B cell (primary cell): ENCODE measurements around the gene CCR3. TPM values are rescaled to one million over a fixed set of nuclear protein-coding genes. Genes with fewer than 3 reads are reported as not detected.

Experiments
- ATAC-seq: fragments of 200-7000 bp; cut with Tn5 transposase; one replicate; pipeline ENCODE4 v1.10.0; 2021; ENCODE audit warnings: low read depth, mild to moderate bottlenecking, moderate number of reproducible peaks, moderate library complexity
- CTCF ChIA-PET: fragments of 350-600 bp; sonication (Branson Sonifier 250); formaldehyde crosslinking; loops from one replicate; lab custom pipeline; 2021; ENCODE audit warnings: antibody characterized with exemption, inconsistent platforms; lab: Charles Lee
- POLR2A ChIA-PET: fragments of 350-600 bp; sonication (Branson Sonifier 250); formaldehyde crosslinking; loops from one replicate; lab custom pipeline; 2021; ENCODE audit warnings: antibody characterized with exemption; lab: Charles Lee
- DNase-seq: peaks from one replicate; pipeline ENCODE4 v3.0.0; 2013
- H2AFZ ChIP-seq: 2 replicates; pipeline ENCODE4 v1.6.1; 2012; ENCODE audit warnings: mild to moderate bottlenecking, low read depth, low read length; ENCODE audit not compliant: insufficient read depth, poor library complexity, severe bottlenecking
- H3K27ac ChIP-seq, 2 donors: 1 replicate in 1 of 2; 2 replicates in 1 of 2; pipeline ENCODE4 v1.5.1; 2012 to 2013; ENCODE audit warnings: low read length in 2 of 2, mild to moderate bottlenecking in 2 of 2, moderate library complexity in 1 of 2
- H3K27me3 ChIP-seq, 4 experiments: fragments of 200-600 bp in 1 of 4; sonication (generic) in 1 of 4; replicated peaks in 1 of 4; 1 replicate in 2 of 4; 2 replicates in 2 of 4; pipeline versions ENCODE4 v1.6.1 to v1.7.0; 2013 to 2016; ENCODE audit warnings: low read length in 3 of 4, mild to moderate bottlenecking in 2 of 4, mixed read lengths in 1 of 4, moderate library complexity in 1 of 4; ENCODE audit not compliant: insufficient read depth in 4 of 4, control insufficient read depth in 3 of 4; ENCODE audit errors: control extremely low read depth in 1 of 4
- H3K36me3 ChIP-seq, 2 experiments: replicated peaks in 1 of 2; 1 replicate in 1 of 2; 2 replicates in 1 of 2; pipeline versions ENCODE4 v1.6.1 to v1.7.1; 2013; ENCODE audit warnings: low read length in 1 of 2; ENCODE audit not compliant: insufficient read depth in 2 of 2, control insufficient read depth in 1 of 2; ENCODE audit errors: control extremely low read depth in 1 of 2, extremely low read depth in 1 of 2
- H3K4me1 ChIP-seq, 2 donors: fragments of 200-600 bp in 1 of 2; sonication (generic) in 1 of 2; 1 replicate in 1 of 2; 2 replicates in 1 of 2; pipeline versions ENCODE4 v1.5.1 to v1.6.1; 2013 to 2017; ENCODE audit warnings: low read length in 2 of 2; ENCODE audit not compliant: control insufficient read depth in 2 of 2, insufficient read depth in 2 of 2
- H3K4me2 ChIP-seq: replicated peaks from 2 replicates; pipeline ENCODE3; 2012; ENCODE audit warnings: mild to moderate bottlenecking, low read depth, low read length; ENCODE audit not compliant: poor library complexity, severe bottlenecking
- H3K4me3 ChIP-seq, 5 experiments: fragments of 200-600 bp in 1 of 5; sonication (generic) in 1 of 5; 1 replicate in 3 of 5; 2 replicates in 2 of 5; pipeline versions ENCODE4 v1.5.1 to v1.7.0; 2011 to 2016; ENCODE audit warnings: low read length in 4 of 5, mild to moderate bottlenecking in 4 of 5, low read depth in 2 of 5, control low read depth in 1 of 5, moderate library complexity in 1 of 5; ENCODE audit not compliant: insufficient read depth in 1 of 5; ENCODE audit errors: control extremely low read depth in 1 of 5, extremely low read depth in 1 of 5
- H3K79me2 ChIP-seq: fragments of 200-600 bp; sonication (generic); one replicate; pipeline ENCODE4 v1.6.0; 2016; ENCODE audit warnings: low read length; ENCODE audit not compliant: control insufficient read depth, insufficient read depth
- H3K9ac ChIP-seq: fragments of 200-600 bp; sonication (generic); 2 replicates; pipeline ENCODE4 v1.6.1; 2017; ENCODE audit warnings: mild to moderate bottlenecking, low read length, moderate library complexity
- H3K9me3 ChIP-seq, 3 donors: one replicate each; pipeline versions ENCODE4 v1.6.1 to v1.7.1; 2013; ENCODE audit warnings: low read length in 2 of 3; ENCODE audit not compliant: control insufficient read depth in 2 of 3, insufficient read depth in 1 of 3; ENCODE audit errors: control extremely low read depth in 1 of 3
- H4K20me1 ChIP-seq: 2 replicates; pipeline ENCODE4 v1.6.0; 2012; ENCODE audit warnings: mild to moderate bottlenecking, low read length; ENCODE audit not compliant: insufficient read depth, control insufficient read depth, poor library complexity, severe bottlenecking
- H3K27ac Mint-ChIP-seq: one replicate; pipeline ENCODE4 v1.8.0; 2021; ENCODE audit warnings: mixed read lengths
- H3K27me3 Mint-ChIP-seq: one replicate; pipeline ENCODE4 v1.8.0; 2021; ENCODE audit warnings: mixed read lengths
- H3K4me1 Mint-ChIP-seq: one replicate; pipeline ENCODE4 v1.8.0; 2021; ENCODE audit warnings: mixed read lengths
- H3K4me3 Mint-ChIP-seq: one replicate; pipeline ENCODE4 v1.8.0; 2021; ENCODE audit warnings: mixed read lengths
- H3K9me3 Mint-ChIP-seq: one replicate; pipeline ENCODE4 v1.8.0; 2022; ENCODE audit warnings: mixed read lengths; ENCODE audit not compliant: insufficient read depth
- EZH2 ChIP-seq: IDR thresholded peaks from 2 replicates; pipeline ENCODE4 v1.6.1; 2012; ENCODE audit warnings: borderline replicate concordance, low read depth, mild to moderate bottlenecking, moderate library complexity, low read length; ENCODE audit not compliant: insufficient read depth, poor library complexity, severe bottlenecking
- WGBS: methylation state at CpG from one replicate; pipeline ENCODE4 v1.1.5; 2013; ENCODE audit warnings: missing lambda C conversion rate; ENCODE audit not compliant: insufficient coverage; 5-methylcytosine and 5-hydroxymethylcytosine counted together
- intact Hi-C: fragments of 100-400 bp; cut with micrococcal nuclease; formaldehyde crosslinking; loops from one replicate; pipeline ENCODE4 v1.10.0; 2022
- polyA plus RNA-seq: library from polyadenylated mRNA; depleted of rRNA; stranded (reverse); fragments of >200 nt; gene quantifications from 2 replicates; pipeline ENCODE4 v1.2.3, GENCODE V29; 2012
- total RNA-seq, 2 donors: library from RNA; stranded (reverse); fragments of 120-200 nt in 1 of 2; gene quantifications; 1 replicate in 1 of 2; 2 replicates in 1 of 2; pipeline versions ENCODE4 v1.2.3 to v1.2.4, GENCODE V29; 2013 to 2022
- TF ChIP-seq, protein P1 (sequence below): fragments of 200-600 bp; IDR thresholded peaks from one replicate; pipeline ENCODE4 v1.8.0; 2022; ENCODE audit warnings: antibody characterized with exemption, mild to moderate bottlenecking

Gene CCR3
- total and polyA plus RNA-seq, 2 donors (not counting 1 experiment from before 2014, with no cell fraction given): 0.19 TPM; not detected in 1

- H3K27me3 Mint-ChIP-seq: peaks cover 7% of the 10 kb centered on the region
- no peaks in the 10 kb centered on the region for H3K27me3 ChIP-seq
- no peak overlapping the region for H3K9ac ChIP-seq
- ATAC-seq: no peak
- no peak overlapping the region for H3K27ac Mint-ChIP-seq
- peaks cover 0 to 4% (median 3%) of the 10 kb centered on the region in 3 donors for H3K9me3 ChIP-seq
- no peaks in the 10 kb centered on the region for H3K4me1 Mint-ChIP-seq
- no peak overlapping the region for H3K4me3 ChIP-seq
- intact Hi-C loops: no loop called here
- no peak overlapping the region for H3K4me2 ChIP-seq
- no peak overlapping the region for H3K27ac ChIP-seq
- no CpG with 5 or more reads among the region's 5 CpGs for WGBS
- H3K4me3 Mint-ChIP-seq: no peak overlapping the region
- CTCF ChIA-PET: interaction anchor here (1.2 kb wide), 1 partner anchor 15 kb away, joined by 3 read pairs; no protein-coding TSS in a partner anchor
- TF ChIP-seq EZH2: no peak
- TF ChIP-seq, protein P1, sequence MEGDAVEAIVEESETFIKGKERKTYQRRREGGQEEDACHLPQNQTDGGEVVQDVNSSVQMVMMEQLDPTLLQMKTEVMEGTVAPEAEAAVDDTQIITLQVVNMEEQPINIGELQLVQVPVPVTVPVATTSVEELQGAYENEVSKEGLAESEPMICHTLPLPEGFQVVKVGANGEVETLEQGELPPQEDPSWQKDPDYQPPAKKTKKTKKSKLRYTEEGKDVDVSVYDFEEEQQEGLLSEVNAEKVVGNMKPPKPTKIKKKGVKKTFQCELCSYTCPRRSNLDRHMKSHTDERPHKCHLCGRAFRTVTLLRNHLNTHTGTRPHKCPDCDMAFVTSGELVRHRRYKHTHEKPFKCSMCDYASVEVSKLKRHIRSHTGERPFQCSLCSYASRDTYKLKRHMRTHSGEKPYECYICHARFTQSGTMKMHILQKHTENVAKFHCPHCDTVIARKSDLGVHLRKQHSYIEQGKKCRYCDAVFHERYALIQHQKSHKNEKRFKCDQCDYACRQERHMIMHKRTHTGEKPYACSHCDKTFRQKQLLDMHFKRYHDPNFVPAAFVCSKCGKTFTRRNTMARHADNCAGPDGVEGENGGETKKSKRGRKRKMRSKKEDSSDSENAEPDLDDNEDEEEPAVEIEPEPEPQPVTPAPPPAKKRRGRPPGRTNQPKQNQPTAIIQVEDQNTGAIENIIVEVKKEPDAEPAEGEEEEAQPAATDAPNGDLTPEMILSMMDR: no peak
- POLR2A ChIA-PET: no interaction called here
- H4K20me1 ChIP-seq: no peaks in the 10 kb centered on the region
- peaks cover 8% of the 10 kb centered on the region for H3K9me3 Mint-ChIP-seq
- no peaks in the 10 kb centered on the region for H3K36me3 ChIP-seq
- no peak for DNase-seq
- no peaks in the 10 kb centered on the region for H3K79me2 ChIP-seq
- H3K4me1 ChIP-seq: no peaks in the 10 kb centered on the region
- no peak overlapping the region for H2AFZ ChIP-seq
Measured at GRCh38 chr3:46261926-46262594, 19.8 kb downstream of the CCR3 start.

DNA sequence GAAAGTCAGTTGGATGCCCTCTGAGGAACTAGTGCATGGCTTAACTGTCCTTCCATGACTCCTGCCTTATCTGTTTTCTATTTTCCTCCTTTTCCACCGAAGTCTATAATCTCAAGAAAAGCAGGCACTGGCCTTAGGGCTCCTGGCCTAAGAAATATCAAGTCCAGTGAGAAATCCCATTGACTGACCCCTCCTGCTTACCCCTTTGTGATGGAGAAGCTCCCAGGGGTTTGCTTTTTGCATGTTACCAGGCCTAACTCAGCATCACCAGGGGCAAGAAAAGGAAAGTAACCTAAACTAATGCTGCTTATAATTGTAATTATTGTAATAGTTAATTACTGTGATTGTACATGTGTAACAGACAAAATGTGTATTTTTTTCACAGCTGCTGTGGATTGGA lies 21.7 kb downstream of the CCR3 start:
- Histone ChIP-seq H3K36me3 (no peaks in the 10 kb centered on the region), H3K9ac (no peak overlapping the region), H2AFZ (no peak overlapping the region), H3K9me3 (peaks cover 0 to 4% (median 3%) of the 10 kb centered on the region in 3 donors), H3K4me3 (no peak overlapping the region), H3K4me1 (no peaks in the 10 kb centered on the region), H3K27me3 (no peaks in the 10 kb centered on the region), H3K4me2 (no peak overlapping the region), H3K79me2 (no peaks in the 10 kb centered on the region), H4K20me1 (no peaks in the 10 kb centered on the region), H3K27ac (no peak overlapping the region)
- CTCF ChIA-PET: interaction anchor here (0.9 kb wide), 1 partner anchor 115 kb away, joined by 3 read pairs; no protein-coding TSS in a partner anchor
- Mint-ChIP-seq H3K27me3 (peaks cover 14% of the 10 kb centered on the region), H3K27ac (no peak overlapping the region), H3K9me3 (peaks cover 8% of the 10 kb centered on the region), H3K4me3 (no peak overlapping the region), H3K4me1 (no peaks in the 10 kb centered on the region)
- WGBS: 100% methylated on average over 1 of the region's 1 CpG
- DNase-seq (no peak), ATAC-seq (no peak)
- POLR2A ChIA-PET: no interaction called here
- intact Hi-C loops: no loop called here
- TF ChIP-seq, protein P1: no peak
- TF ChIP-seq EZH2: no peak
